Stimulated activated naive B cell treated with anti-CD40 and anti-IgM and Interleukin-4, amounts not matched to agents 10 μg/mL and 1 μg/mL and 100 μg/mL, for 72 hours (primary cell): ENCODE results near the gene GPR158.
A peak's percentile ranks its signal among the peaks of the same experiment; 100 is the strongest.

Experiments
- ATAC-seq, 2 donors: fragments of 150-1000 bp; cut with Tn5 transposase; replicated peaks; 2 replicates each; pipeline ENCODE4 v1.10.0; 2021; ENCODE audit warnings: moderate library complexity in 1 of 2
- DNase-seq: peaks from one replicate; pipeline ENCODE4 v3.0.0; 2021
- H3K27ac Mint-ChIP-seq: one replicate; pipeline ENCODE4 v1.8.0; 2022; ENCODE audit warnings: mild to moderate bottlenecking, mixed read lengths
- H3K27me3 Mint-ChIP-seq, 2 donors: one replicate each; pipeline ENCODE4 v1.8.0; 2022; ENCODE audit warnings: mixed read lengths in 2 of 2
- H3K36me3 Mint-ChIP-seq, 2 donors: one replicate each; pipeline ENCODE4 v1.8.0; 2022; ENCODE audit warnings: mixed read lengths in 2 of 2, mild to moderate bottlenecking in 1 of 2
- H3K4me1 Mint-ChIP-seq, 2 donors: one replicate each; pipeline ENCODE4 v1.8.0; 2022; ENCODE audit warnings: mixed read lengths in 2 of 2, mild to moderate bottlenecking in 1 of 2
- H3K4me3 Mint-ChIP-seq, 2 donors: one replicate each; pipeline ENCODE4 v1.8.0; 2022; ENCODE audit warnings: mild to moderate bottlenecking in 2 of 2, mixed read lengths in 2 of 2, moderate library complexity in 1 of 2
- H3K9me3 Mint-ChIP-seq, 2 donors: one replicate each; pipeline ENCODE4 v1.8.0; 2022; ENCODE audit warnings: mixed read lengths in 2 of 2, mild to moderate bottlenecking in 1 of 2

Gene GPR158

DNA sequence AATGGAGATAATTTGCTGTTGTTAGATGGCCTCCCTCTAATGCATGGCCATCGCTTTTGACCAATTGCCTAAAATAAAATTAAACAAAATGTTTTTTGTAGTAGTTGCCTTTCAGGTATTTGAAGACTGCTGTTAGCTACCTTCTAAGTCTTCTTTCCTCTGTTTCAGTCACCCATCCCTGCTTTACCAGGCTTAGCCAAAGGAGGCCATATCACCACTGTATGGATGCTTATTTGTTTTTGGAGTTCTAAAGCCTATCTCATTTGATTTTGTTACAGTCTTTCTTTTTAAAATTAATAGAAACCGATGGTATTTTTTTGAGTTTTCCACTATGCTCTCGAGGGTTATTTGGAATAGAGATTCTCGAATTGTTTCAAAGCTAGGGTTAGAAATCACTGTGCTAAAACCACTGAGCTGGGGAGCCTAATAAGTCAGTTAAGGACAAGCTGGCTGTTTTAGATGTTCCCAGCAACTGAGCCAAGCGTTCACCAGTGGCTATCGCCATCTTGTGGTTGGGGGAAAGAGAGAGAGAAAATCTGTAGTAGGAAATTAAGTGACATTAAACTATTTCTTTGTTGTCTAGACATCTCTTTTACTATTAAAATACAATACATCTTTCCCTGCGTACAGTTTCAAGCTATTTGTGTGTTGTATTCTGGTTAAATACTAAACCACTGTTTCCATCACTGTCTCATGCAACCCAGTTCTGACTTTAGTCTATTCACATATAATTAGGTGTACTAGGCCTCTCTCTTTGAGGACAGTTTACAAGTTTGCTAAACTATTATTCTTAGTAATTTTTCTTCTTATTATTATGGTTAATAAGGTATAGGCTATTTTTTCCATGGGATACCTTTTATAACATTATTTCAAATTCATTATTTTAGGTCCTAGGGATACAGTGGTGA, 52.2 kb downstream of the GPR158 start:
- Mint-ChIP-seq H3K9me3 (no peaks in the 10 kb centered on the region), H3K27me3 (peaks cover 0 to 4% of the 10 kb centered on the region in 2 donors), H3K36me3 (no peaks in the 10 kb centered on the region), H3K27ac (no peak overlapping the region), H3K4me3 (no peak overlapping the region), H3K4me1 (no peaks in the 10 kb centered on the region)
- DNase-seq, result no peak
- ATAC-seq, result peak; percentile 48 to 63

DNA sequence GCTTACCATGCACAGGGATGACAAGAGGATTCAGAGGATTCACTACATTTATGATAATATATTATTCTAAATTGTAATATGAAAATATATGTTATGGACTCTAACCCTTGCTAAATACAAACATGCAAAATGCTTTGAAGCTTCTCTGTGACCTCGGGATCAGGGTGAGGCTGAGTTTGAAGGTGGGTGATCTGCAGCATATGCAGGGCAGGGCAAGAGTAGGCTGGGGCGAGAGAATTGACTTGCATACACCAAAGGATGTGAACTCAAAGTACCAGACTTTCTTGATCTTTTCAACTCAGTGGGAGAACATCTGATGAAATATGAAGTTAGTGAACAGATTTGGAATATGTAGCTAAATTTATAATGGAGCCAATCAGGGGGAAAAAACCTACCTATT, 57.0 kb downstream of the GPR158 start:
- peaks cover 2 to 3% of the 10 kb centered on the region in 2 donors for H3K9me3 Mint-ChIP-seq
- no peak overlapping the region for H3K4me3 Mint-ChIP-seq
- H3K27me3 Mint-ChIP-seq, result peaks cover 0 to 4% of the 10 kb centered on the region in 2 donors
- DNase-seq (no peak), ATAC-seq (no peak)
- no peaks in the 10 kb centered on the region for H3K36me3 Mint-ChIP-seq
- H3K27ac Mint-ChIP-seq, result no peak overlapping the region
- no peaks in the 10 kb centered on the region for H3K4me1 Mint-ChIP-seq

DNA sequence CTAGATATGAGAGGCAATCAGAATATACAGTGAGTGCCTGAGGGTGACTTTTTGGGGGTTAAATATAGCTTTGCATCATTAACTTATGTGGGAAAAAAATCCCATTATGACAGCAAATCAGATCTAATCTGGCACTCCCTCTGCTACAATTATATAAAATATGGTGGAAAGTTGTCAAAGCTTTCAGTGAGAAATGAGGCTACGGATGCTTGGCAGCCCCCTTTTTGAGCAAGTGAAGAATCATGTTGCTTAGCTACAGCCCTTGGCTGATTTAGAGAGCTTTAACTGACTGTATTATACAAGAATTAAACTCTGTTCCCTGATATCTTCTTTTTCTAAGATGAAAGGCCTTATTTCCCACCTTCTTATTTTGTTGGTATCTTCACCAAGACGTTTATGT, 57.4 kb downstream of the GPR158 start:
- ATAC-seq (no peak), DNase-seq (no peak)
- H3K27me3 Mint-ChIP-seq, result peaks cover 0 to 4% of the 10 kb centered on the region in 2 donors
- H3K9me3 Mint-ChIP-seq, result peaks cover 2 to 3% of the 10 kb centered on the region in 2 donors
- H3K4me1 Mint-ChIP-seq, result no peaks in the 10 kb centered on the region
- no peak overlapping the region for H3K4me3 Mint-ChIP-seq
- H3K36me3 Mint-ChIP-seq, result no peaks in the 10 kb centered on the region
- no peak overlapping the region for H3K27ac Mint-ChIP-seq

DNA sequence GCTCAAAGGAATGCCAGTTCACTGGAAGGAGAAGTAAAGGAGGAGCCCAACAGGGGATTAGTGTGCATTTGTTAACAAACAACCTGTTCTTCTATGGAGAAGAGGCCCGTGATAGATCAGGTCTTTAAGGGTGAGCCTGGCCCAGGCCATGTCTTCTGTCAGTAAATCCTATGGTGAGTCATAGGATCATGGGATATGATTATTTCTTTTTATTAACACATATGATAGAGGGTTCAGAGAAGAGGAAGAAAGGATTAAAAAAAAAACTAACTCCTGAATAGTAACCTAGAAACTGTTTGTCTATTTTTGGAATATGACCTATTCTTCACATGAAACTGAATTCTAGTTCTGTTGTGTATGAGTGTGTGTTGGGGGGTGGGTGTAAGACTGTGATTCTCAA, 70.4 kb downstream of the GPR158 start:
- no peaks in the 10 kb centered on the region for H3K27me3 Mint-ChIP-seq
- ATAC-seq (no peak), DNase-seq (no peak)
- no peak overlapping the region for H3K27ac Mint-ChIP-seq
- no peaks in the 10 kb centered on the region for H3K36me3 Mint-ChIP-seq
- peaks cover 0 to 3% of the 10 kb centered on the region in 2 donors for H3K9me3 Mint-ChIP-seq
- H3K4me1 Mint-ChIP-seq, result no peaks in the 10 kb centered on the region
- H3K4me3 Mint-ChIP-seq, result no peak overlapping the region

DNA sequence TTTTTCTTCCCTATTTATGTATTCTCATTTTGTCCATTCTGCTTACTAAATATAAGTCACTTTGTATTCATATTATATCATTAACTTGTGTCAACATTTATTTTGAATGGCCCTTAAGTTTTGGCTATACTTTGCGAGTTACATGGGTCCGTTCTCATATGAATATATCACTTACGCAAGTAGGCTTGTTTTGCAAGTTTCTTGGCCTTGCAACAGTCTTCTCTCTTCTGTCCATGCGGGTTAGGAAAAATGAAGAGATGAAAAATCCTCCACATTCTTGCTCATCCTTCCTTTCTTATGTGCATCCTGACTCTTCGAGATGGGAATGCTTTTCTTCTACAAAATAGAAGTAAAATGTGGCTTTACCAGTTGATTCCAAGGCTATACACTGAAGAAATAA, 82.8 kb downstream of the GPR158 start:
- Mint-ChIP-seq H3K4me3 (no peak overlapping the region), H3K9me3 (peaks cover 0 to 2% of the 10 kb centered on the region in 2 donors), H3K36me3 (no peaks in the 10 kb centered on the region), H3K27me3 (no peaks in the 10 kb centered on the region), H3K27ac (no peak overlapping the region), H3K4me1 (no peaks in the 10 kb centered on the region)
- ATAC-seq (no peak), DNase-seq (no peak)

DNA sequence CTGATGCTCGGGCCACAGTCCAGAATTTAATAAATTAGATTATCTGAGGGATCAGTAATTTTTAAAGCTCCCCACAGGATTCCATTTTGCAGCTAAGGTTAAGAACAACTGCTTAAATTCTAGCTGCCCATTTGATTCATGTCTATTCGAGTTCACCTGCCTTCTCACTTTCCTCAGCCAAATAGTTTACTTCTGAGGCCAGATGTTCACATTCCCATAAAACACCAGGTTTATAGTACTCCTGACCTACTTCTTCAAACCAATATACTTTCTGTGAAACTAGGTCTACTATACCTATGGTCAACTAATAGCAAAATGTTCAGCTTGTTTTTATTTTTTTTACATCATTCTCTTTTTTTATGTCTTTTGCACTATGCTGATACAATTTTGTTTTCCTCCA, 86.3 kb downstream of the GPR158 start:
- no peaks in the 10 kb centered on the region for H3K4me1 Mint-ChIP-seq
- ATAC-seq (no peak), DNase-seq (no peak)
- no peak overlapping the region for H3K4me3 Mint-ChIP-seq
- no peaks in the 10 kb centered on the region for H3K36me3 Mint-ChIP-seq
- H3K9me3 Mint-ChIP-seq, result peaks cover 0 to 6% of the 10 kb centered on the region in 2 donors
- H3K27ac Mint-ChIP-seq, result no peak overlapping the region
- no peaks in the 10 kb centered on the region for H3K27me3 Mint-ChIP-seq

DNA sequence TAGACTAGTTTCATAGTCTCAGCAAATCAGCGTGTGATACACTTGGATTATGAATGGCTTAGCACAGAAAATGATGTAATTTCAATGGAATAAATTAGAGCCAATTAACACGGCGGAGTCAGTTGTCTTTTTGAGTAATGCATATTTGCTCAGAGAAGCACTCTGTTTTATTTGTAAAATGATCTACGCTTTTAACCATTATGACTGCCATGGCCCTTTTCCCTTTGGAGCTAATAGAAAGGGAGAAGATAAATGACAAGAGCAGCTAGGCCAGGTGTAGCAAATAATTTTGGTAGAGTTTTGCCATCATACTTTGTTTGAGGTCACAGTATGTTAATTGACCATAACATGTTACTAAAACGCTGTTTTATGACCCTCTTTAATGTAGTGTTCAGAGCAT, 86.8 kb downstream of the GPR158 start:
- Mint-ChIP-seq H3K4me3 (no peak overlapping the region), H3K36me3 (no peaks in the 10 kb centered on the region), H3K4me1 (no peaks in the 10 kb centered on the region), H3K27me3 (no peaks in the 10 kb centered on the region), H3K9me3 (peaks cover 0 to 6% of the 10 kb centered on the region in 2 donors), H3K27ac (no peak overlapping the region)
- DNase-seq (no peak), ATAC-seq (no peak)

DNA sequence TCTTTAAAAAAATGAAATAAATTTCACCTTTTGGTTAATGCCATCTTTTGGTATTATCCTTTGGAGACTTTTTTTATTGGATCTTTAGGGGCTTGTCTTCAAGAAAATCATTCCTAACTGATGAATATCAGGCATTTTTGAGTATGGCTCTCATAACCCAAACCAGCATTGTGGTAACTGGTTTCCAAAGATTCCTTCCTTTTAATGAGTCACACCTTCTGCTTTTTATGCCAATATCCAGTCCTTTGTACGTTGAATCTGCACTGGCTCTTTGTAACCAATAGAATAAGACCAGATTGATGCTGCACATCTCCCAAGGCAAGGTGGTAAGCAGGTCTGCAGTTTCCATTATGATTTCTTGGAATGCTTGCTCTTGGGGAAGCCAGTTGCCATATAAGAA, 89.1 kb downstream of the GPR158 start:
- H3K9me3 Mint-ChIP-seq, result peaks cover 0 to 4% of the 10 kb centered on the region in 2 donors
- H3K27ac Mint-ChIP-seq, result no peak overlapping the region
- H3K4me3 Mint-ChIP-seq, result no peak overlapping the region
- no peak for ATAC-seq
- H3K27me3 Mint-ChIP-seq, result no peaks in the 10 kb centered on the region
- H3K36me3 Mint-ChIP-seq, result no peaks in the 10 kb centered on the region
- H3K4me1 Mint-ChIP-seq, result no peaks in the 10 kb centered on the region
- no peak for DNase-seq

DNA sequence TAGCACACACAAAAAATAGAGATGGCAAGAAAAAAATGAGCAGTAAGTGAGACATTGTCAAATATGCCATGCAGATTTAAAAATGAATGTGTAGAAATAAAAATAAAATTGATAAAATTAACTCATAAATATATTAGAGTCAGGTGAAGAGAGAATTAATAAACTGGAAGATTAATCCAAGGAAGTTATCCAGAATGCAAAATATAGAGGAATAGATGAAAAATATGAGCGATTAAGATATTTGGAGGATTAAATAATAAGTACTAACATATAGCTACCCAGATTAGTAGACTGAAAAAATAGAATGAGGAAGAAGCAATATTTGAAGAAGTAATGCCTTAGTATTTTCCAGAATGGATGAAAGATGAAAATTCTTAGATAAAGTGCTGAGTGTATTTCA, 103.4 kb downstream of the GPR158 start:
- ATAC-seq (no peak), DNase-seq (no peak)
- peaks cover 2 to 4% of the 10 kb centered on the region in 2 donors for H3K36me3 Mint-ChIP-seq
- peaks cover 9 to 16% of the 10 kb centered on the region in 2 donors for H3K9me3 Mint-ChIP-seq
- no peak overlapping the region for H3K4me3 Mint-ChIP-seq
- no peaks in the 10 kb centered on the region for H3K27me3 Mint-ChIP-seq
- H3K4me1 Mint-ChIP-seq, result no peaks in the 10 kb centered on the region
- H3K27ac Mint-ChIP-seq, result no peak overlapping the region

DNA sequence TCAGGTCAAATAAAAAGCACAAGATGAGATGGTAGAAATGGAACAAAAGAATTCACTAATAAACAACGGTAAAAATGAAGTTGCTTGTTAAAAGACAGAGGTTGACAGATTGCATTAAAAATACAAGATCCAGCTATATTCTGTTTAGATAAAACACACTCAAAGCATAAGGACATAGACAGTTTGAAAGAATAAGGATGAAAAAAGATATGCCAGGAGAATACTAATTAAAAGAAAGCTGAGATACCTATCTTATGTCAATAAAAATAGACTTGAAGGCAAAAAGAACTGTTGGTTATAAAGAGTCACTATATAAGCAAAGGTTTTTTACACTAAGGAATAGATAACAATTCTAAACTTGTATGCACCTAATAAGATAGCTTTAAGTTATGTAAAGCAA, 105.3 kb downstream of the GPR158 start:
- no peak for DNase-seq
- Mint-ChIP-seq H3K4me1 (no peaks in the 10 kb centered on the region), H3K4me3 (no peak overlapping the region), H3K9me3 (peaks cover 15 to 16% of the 10 kb centered on the region in 2 donors), H3K36me3 (peaks cover 2 to 4% of the 10 kb centered on the region in 2 donors), H3K27me3 (no peaks in the 10 kb centered on the region), H3K27ac (no peak overlapping the region)
- ATAC-seq, result no peak

DNA sequence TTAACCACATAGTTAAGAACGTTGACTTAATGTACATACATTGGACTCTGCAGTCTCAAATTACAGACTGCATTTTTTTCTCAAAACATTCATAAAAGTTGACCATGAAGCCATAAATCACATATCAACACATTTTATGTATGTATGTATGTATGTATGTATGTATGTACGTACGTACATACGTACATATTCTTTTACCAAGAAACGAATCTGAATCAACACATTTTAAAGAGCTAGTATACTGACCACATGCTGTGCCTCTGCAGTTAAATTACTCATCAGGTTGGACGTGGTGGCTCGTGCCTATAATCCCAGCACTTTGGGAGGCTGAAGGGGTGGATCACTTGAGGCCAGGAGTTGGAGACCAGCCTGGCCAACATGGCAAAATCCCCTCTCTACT, 105.8 kb downstream of the GPR158 start:
- Mint-ChIP-seq H3K27ac (no peak overlapping the region), H3K36me3 (peaks cover 2 to 4% of the 10 kb centered on the region in 2 donors), H3K4me3 (no peak overlapping the region), H3K27me3 (no peaks in the 10 kb centered on the region), H3K4me1 (no peaks in the 10 kb centered on the region), H3K9me3 (peaks cover 18 to 21% of the 10 kb centered on the region in 2 donors)
- ATAC-seq, result no peak
- DNase-seq, result no peak

DNA sequence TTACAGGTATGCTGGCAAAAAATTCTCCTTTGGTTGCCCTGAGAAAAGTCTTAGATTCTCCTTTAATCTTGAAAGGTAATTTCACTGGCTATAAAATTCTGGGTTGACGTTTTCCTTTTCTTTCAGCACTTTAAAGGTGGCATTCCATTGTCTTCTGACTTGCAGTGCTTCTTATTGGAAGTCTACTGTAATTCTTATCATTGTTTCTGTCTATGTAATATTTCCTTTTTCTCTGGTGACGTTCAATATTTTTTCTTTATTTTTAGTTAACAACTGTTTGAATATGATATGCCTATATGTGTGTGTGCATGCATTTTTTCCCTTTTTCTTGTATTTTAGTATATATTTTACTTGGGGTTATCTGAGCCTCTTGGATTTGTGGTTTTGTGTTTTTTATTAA, 111.0 kb downstream of the GPR158 start:
- Mint-ChIP-seq H3K4me1 (no peaks in the 10 kb centered on the region), H3K4me3 (no peak overlapping the region), H3K9me3 (peaks cover 14 to 22% of the 10 kb centered on the region in 2 donors), H3K36me3 (no peaks in the 10 kb centered on the region), H3K27ac (no peak overlapping the region), H3K27me3 (no peaks in the 10 kb centered on the region)
- ATAC-seq, result no peak
- DNase-seq, result no peak

DNA sequence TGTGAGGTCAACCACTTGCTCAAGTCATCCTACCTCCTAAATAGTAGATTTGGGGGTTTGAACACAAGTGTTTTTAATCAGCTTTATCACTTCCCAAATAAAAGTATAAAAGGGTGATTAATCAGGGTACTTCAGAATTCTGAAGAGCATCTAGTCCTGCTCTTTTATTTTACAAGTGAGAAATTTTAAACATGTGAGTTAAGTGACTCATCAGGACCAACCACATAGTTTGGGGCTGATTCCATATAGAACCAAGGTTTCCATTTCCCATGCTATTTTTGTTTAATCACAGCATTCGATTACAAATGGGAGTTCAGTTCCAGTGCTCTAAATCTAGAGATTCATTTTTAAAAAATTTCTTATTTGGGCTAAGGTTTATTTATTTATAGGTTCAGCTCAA, 113.4 kb downstream of the GPR158 start:
- H3K36me3 Mint-ChIP-seq, result no peaks in the 10 kb centered on the region
- DNase-seq, result no peak
- no peaks in the 10 kb centered on the region for H3K27me3 Mint-ChIP-seq

DNA sequence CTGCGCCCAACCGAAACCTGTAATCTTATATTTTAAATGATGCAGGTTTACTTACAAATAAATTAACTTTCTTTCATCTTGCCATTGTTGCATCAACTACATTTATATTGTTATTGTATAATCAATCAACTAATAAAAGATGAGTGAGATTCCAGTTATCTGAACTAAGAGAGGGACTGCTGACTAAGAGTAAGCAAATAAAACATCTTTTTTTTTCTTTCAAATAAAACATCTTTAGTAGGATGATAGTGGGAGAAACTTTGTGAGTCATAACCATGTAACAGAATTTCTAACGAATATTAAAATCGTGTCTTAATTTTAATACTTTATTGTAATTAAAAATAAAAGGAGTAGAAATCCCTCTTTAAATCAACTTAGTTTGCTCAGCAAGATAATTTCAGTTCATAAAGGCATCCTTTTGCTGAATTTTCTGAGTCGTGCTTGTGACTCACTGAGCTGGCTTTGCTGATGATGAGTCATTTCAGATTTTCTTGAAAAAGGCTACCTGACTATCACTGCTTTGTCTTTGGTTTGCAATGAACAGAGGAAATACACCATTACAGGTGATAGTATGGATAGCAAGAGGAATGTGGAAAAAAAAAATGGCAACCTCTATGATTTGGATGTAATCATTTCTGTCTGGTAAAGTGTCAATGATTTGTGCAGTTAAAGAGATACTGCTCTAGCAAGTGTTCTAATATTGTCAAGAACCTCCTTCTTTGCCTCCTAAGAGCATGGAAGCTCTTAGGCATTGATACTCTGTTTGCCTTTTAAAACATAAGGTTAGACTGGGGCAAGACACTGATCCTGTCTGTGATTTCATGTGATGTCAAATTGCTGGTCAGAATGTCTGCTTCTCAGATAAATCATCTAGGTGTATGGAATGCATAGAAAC, 119.5 kb downstream of the GPR158 start:
- H3K9me3 Mint-ChIP-seq, result no peaks in the 10 kb centered on the region
- DNase-seq (no peak), ATAC-seq (no peak)
- H3K36me3 Mint-ChIP-seq, result no peaks in the 10 kb centered on the region
- no peaks in the 10 kb centered on the region for H3K4me1 Mint-ChIP-seq
- no peaks in the 10 kb centered on the region for H3K27me3 Mint-ChIP-seq
- H3K4me3 Mint-ChIP-seq, result no peak overlapping the region
- no peak overlapping the region for H3K27ac Mint-ChIP-seq

More for the DNA sequence above, 113.4 kb downstream of the GPR158 start:
- peaks cover 13 to 22% of the 10 kb centered on the region in 2 donors for H3K9me3 Mint-ChIP-seq
- no peaks in the 10 kb centered on the region for H3K4me1 Mint-ChIP-seq
- ATAC-seq, result no peak
- no peak overlapping the region for H3K27ac Mint-ChIP-seq
- no peak overlapping the region for H3K4me3 Mint-ChIP-seq
